ENCODE results near the gene PLEKHG3.

PLEKHG3 gene

DNA sequence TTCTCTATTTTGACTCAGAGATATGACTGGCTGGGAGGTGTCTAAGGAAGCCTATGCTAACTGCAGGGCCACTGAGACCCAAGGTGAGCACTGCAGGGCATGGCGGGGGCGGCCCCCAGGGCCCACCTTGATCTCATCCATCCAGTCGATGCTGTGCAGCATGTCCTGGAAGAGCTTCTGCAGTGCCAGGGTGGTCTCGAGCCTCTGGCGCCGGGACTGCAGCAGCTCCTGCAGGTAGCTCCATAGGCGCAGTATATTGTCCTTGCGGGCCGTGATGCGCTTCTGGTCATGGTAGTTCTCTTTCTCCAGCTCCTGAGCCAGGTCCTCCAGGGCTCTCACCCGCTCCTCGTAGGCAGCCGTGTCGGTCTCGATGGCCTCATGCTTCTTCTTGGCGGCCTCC, 91.0 kb downstream of the PLEKHG3 start:
- Histone ChIP-seq H3K27ac (no peak overlapping the region), H3K36me3 (replicated peaks) (no peaks in the 10 kb centered on the region), H3K4me3 (ENCODE audit: low read depth, low read length) (no peak overlapping the region), H3K27me3 (replicated peaks) (no peaks in the 10 kb centered on the region)
- DNase-seq = no peak
- TF ChIP-seq, protein P1, sequence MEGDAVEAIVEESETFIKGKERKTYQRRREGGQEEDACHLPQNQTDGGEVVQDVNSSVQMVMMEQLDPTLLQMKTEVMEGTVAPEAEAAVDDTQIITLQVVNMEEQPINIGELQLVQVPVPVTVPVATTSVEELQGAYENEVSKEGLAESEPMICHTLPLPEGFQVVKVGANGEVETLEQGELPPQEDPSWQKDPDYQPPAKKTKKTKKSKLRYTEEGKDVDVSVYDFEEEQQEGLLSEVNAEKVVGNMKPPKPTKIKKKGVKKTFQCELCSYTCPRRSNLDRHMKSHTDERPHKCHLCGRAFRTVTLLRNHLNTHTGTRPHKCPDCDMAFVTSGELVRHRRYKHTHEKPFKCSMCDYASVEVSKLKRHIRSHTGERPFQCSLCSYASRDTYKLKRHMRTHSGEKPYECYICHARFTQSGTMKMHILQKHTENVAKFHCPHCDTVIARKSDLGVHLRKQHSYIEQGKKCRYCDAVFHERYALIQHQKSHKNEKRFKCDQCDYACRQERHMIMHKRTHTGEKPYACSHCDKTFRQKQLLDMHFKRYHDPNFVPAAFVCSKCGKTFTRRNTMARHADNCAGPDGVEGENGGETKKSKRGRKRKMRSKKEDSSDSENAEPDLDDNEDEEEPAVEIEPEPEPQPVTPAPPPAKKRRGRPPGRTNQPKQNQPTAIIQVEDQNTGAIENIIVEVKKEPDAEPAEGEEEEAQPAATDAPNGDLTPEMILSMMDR (IDR thresholded peaks at IDR 0.05; ENCODE audit: low read depth, low read length, missing control alignments) = no peak
- in situ Hi-C loops (cut with HindIII; ENCODE audit: low pct_ligation_motif_present, low sequenced_read_pairs) = no loop called here

DNA sequence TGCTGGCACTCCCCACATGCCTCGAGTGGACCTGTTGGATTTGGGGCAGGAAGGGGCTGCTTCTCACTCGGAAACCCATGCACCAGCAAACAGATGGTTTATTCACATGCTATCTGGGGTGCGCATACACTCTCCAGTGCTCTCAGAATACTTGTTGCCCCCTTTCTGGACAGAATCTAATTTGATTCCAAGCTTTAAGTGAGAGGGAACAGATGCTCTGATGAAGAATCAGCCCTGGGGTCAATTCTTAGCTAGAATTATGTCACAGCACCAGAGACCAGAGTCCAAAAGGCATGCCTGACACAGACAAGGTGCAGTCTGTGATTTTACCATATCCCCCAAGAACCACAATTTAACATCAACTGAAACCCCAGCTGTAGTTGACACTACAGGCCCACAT, 91.7 kb downstream of the PLEKHG3 start:
- Histone ChIP-seq H3K4me3 (ENCODE audit: low read depth, low read length) (no peak overlapping the region), H3K36me3 (replicated peaks) (no peaks in the 10 kb centered on the region), H3K27ac (no peak overlapping the region), H3K27me3 (replicated peaks) (no peaks in the 10 kb centered on the region)
- no peak for DNase-seq
- in situ Hi-C loops (cut with HindIII; ENCODE audit: low pct_ligation_motif_present, low sequenced_read_pairs) = no loop called here
- TF ChIP-seq, protein P1 (IDR thresholded peaks at IDR 0.05; ENCODE audit: low read depth, low read length, missing control alignments) = no peak

DNA sequence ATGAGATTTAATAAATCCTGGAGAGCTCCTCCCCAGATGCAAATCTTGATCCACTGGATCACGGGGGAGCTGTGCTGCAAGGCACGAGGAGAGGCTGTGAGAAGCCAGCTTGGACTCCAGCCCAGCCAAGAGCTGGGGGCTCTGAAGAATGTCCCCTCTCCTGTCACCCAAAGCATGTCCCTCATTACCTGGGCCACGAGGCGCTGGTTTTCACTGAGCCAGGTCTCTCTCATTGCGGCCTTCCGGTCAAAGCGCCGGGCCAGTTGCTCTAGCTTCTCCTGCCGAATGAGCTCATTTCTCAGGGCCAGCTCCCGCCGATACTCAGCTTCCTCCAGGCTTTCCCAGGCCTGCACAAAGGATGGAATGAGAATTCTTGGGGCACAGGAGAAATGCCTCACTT, 92.1 kb downstream of the PLEKHG3 start:
- in situ Hi-C loops (cut with HindIII; ENCODE audit: low pct_ligation_motif_present, low sequenced_read_pairs) = no loop called here
- no peak overlapping the region for H3K27ac ChIP-seq
- no peaks in the 10 kb centered on the region for H3K36me3 ChIP-seq (replicated peaks)
- H3K4me3 ChIP-seq (ENCODE audit: low read depth, low read length) = no peak overlapping the region
- no peak for DNase-seq
- H3K27me3 ChIP-seq (replicated peaks) = no peaks in the 10 kb centered on the region
- TF ChIP-seq, protein P1 (IDR thresholded peaks at IDR 0.05; ENCODE audit: low read depth, low read length, missing control alignments) = no peak

DNA sequence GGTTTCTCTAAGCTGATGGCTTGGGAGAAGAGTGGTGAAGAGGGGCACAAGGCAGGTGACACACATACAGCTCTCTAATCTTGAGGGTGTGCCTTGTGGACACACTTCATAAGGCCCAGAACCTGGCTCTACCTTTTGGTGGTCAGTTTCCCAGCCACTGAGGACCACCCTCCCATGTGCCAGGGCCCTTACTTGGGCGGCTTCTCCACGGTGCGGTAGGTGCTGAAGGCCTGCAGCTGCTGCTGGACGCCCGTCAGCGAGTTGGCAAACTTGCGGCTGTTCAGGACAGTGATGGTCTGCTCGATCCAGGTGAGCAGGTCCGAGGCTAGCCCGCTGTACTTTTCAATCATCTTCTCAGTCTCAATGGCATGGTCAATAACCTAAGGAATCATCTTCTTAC, 95.3 kb downstream of the PLEKHG3 start:
- in situ Hi-C loops (cut with HindIII; ENCODE audit: low pct_ligation_motif_present, low sequenced_read_pairs) = no loop called here
- Histone ChIP-seq H3K27me3 (replicated peaks) (no peaks in the 10 kb centered on the region), H3K36me3 (replicated peaks) (no peaks in the 10 kb centered on the region), H3K4me3 (ENCODE audit: low read depth, low read length) (no peak overlapping the region), H3K27ac (no peak overlapping the region)
- TF ChIP-seq, protein P1 (IDR thresholded peaks at IDR 0.05; ENCODE audit: low read depth, low read length, missing control alignments) = no peak
- DNase-seq = no peak

All from brain microvascular endothelial cell (primary cell).